ENCODE results near the gene GALNT2. TPM values are rescaled to one million over a fixed set of nuclear protein-coding genes. Genes with fewer than 3 reads are reported as not detected.

The GALNT2 gene
- total RNA-seq, 2 donors from 2014 or later: 29.9 to 39.5 TPM

GRCh38 chr1:230199034-230199433 lies 132.0 kb downstream of the GALNT2 start:
- H3K4me1 ChIP-seq: no peaks in the 10 kb centered on the region
- no peak for DNase-seq (ENCODE audit: low spot score)
- H3K36me3 ChIP-seq: no peaks in the 10 kb centered on the region
- no peak overlapping the region for H3K27ac ChIP-seq
- H3K4me3 ChIP-seq: no peak overlapping the region
- no peaks in the 10 kb centered on the region for H3K9me3 ChIP-seq
- no peaks in the 10 kb centered on the region for H3K27me3 ChIP-seq
- no peak for TF ChIP-seq CTCF (IDR thresholded peaks at IDR 0.05)

GRCh38 chr1:230199554-230199953 lies 132.5 kb downstream of the GALNT2 start:
- no peak for TF ChIP-seq CTCF (IDR thresholded peaks at IDR 0.05)
- Histone ChIP-seq H3K27me3 (no peaks in the 10 kb centered on the region), H3K36me3 (no peaks in the 10 kb centered on the region), H3K27ac (no peak overlapping the region), H3K4me3 (no peak overlapping the region), H3K4me1 (peaks cover 0 to 4% of the 10 kb centered on the region in 2 donors), H3K9me3 (no peaks in the 10 kb centered on the region)
- no peak for DNase-seq (ENCODE audit: low spot score)

- DNase-seq (ENCODE audit: low spot score): no peak
- Histone ChIP-seq H3K27ac (no peak overlapping the region), H3K4me1 (peaks cover 0 to 11% of the 10 kb centered on the region in 2 donors), H3K36me3 (no peaks in the 10 kb centered on the region), H3K27me3 (no peaks in the 10 kb centered on the region), H3K4me3 (no peak overlapping the region), H3K9me3 (no peaks in the 10 kb centered on the region)
- TF ChIP-seq CTCF (IDR thresholded peaks at IDR 0.05): no peak
Observed at GRCh38 chr1:230200276-230200675, 133.2 kb downstream of the GALNT2 start.

GRCh38 chr1:230201445-230201844 lies 134.4 kb downstream of the GALNT2 start:
- no peak for TF ChIP-seq CTCF (IDR thresholded peaks at IDR 0.05)
- Histone ChIP-seq H3K27ac (no peak overlapping the region), H3K36me3 (no peaks in the 10 kb centered on the region), H3K4me3 (no peak overlapping the region), H3K4me1 (peaks cover 0 to 22% of the 10 kb centered on the region in 2 donors), H3K9me3 (no peaks in the 10 kb centered on the region), H3K27me3 (no peaks in the 10 kb centered on the region)
- no peak for DNase-seq (ENCODE audit: low spot score)

GRCh38 chr1:230204842-230205241 lies 137.8 kb downstream of the GALNT2 start:
- Histone ChIP-seq H3K27me3 (no peaks in the 10 kb centered on the region), H3K36me3 (no peaks in the 10 kb centered on the region), H3K9me3 (no peaks in the 10 kb centered on the region), H3K27ac (peak overlapping the region; percentile 57 to 63), H3K4me1 (peaks cover 0 to 55% of the 10 kb centered on the region in 2 donors), H3K4me3 (no peak overlapping the region)
- no peak for TF ChIP-seq CTCF (IDR thresholded peaks at IDR 0.05)
- no peak for DNase-seq (ENCODE audit: low spot score)

GRCh38 chr1:230205719-230206198 lies 138.7 kb downstream of the GALNT2 start:
- Histone ChIP-seq H3K27me3 (no peaks in the 10 kb centered on the region), H3K4me1 (peaks cover 0 to 65% of the 10 kb centered on the region in 2 donors), H3K9me3 (no peaks in the 10 kb centered on the region), H3K27ac (peak overlapping the region; percentile 57 to 63), H3K36me3 (no peaks in the 10 kb centered on the region), H3K4me3 (no peak overlapping the region)
- TF ChIP-seq CTCF (IDR thresholded peaks at IDR 0.05): no peak
- DNase-seq (ENCODE audit: low spot score): no peak
